GM12873 (cell line): Measurements from ENCODE around the gene FSTL5.

Experiments
- CTCF ChIP-seq: IDR thresholded peaks from 2 replicates; pipeline ENCODE4 v1.5.1; 2012; ENCODE audit warnings: low read depth, mild to moderate bottlenecking, moderate library complexity, low read length, control low read depth; ENCODE audit not compliant: insufficient read depth; ENCODE audit errors: missing control alignments

FSTL5 gene

GRCh38 chr4:161555689-161556660 lies 607.8 kb downstream of the FSTL5 start:
- no peak for TF ChIP-seq CTCF

- TF ChIP-seq CTCF, result no peak
Measured at GRCh38 chr4:161554372-161554990, 609.3 kb downstream of the FSTL5 start.

- no peak for TF ChIP-seq CTCF
Measured at GRCh38 chr4:161546902-161547301, 616.9 kb downstream of the FSTL5 start.

GRCh38 chr4:161540265-161540664 lies 623.5 kb downstream of the FSTL5 start:
- TF ChIP-seq CTCF, result no peak

GRCh38 chr4:161538941-161539340 lies 624.9 kb downstream of the FSTL5 start:
- no peak for TF ChIP-seq CTCF

- no peak for TF ChIP-seq CTCF
Measured at GRCh38 chr4:161530710-161531109, 633.1 kb downstream of the FSTL5 start.

- TF ChIP-seq CTCF, result no peak
Measured at GRCh38 chr4:161525121-161525520, 638.7 kb downstream of the FSTL5 start.
